ENCODE data around the gene SEPTIN7.

SEPTIN7 gene

GRCh38 chr7:35831208-35831607 is 30.4 kb downstream of the SEPTIN7 start:
- DNase-seq (ENCODE audit: low read depth, low spot score): no peak

GRCh38 chr7:35839860-35840854 is 39.3 kb downstream of the SEPTIN7 start:
- DNase-seq (ENCODE audit: low read depth, low spot score): no peak

GRCh38 chr7:35846816-35847412 is 46.1 kb downstream of the SEPTIN7 start:
- DNase-seq (ENCODE audit: low read depth, low spot score): no peak

- DNase-seq (ENCODE audit: low read depth, low spot score): no peak
These were observed 47.9 kb downstream of the SEPTIN7 start for GRCh38 chr7:35848725-35849124.

- no peak for DNase-seq (ENCODE audit: low read depth, low spot score)
These were observed 48.4 kb downstream of the SEPTIN7 start for GRCh38 chr7:35849158-35849831.

- no peak for DNase-seq (ENCODE audit: low read depth, low spot score)
These were observed 49.1 kb downstream of the SEPTIN7 start for GRCh38 chr7:35849954-35850353.
